HEK293T (cell line): ENCODE data around the gene LINGO4.

Experiments
- CTCF ChIA-PET: fragments of 350-600 bp; formaldehyde crosslinking; extraction: SDS; loops from one replicate; lab custom pipeline; 2021; ENCODE audit warnings: antibody characterized with exemption, inconsistent platforms; lab: Yijun Ruan, JAX
- POLR2A ChIA-PET: fragments of 350-600 bp; formaldehyde crosslinking; extraction: SDS; loops from one replicate; lab custom pipeline; 2020; ENCODE audit warnings: antibody characterized with exemption, inconsistent platforms; lab: Yijun Ruan, JAX
- DNase-seq: peaks from one replicate; pipeline ENCODE4 v3.0.0; 2012; ENCODE audit warnings: mixed read lengths; ENCODE audit errors: extremely low spot score
- ARNT ChIP-seq: fragments of 450-650 bp; IDR thresholded peaks from 2 replicates; pipeline ENCODE4 v1.6.1; 2017; ENCODE audit warnings: mild to moderate bottlenecking
- BHLHE40 ChIP-seq: fragments of 450-650 bp; IDR thresholded peaks from 2 replicates; pipeline ENCODE4 v1.6.1; 2016; ENCODE audit warnings: mild to moderate bottlenecking, moderate library complexity, borderline replicate concordance
- CTBP1 ChIP-seq: fragments of 450-650 bp; IDR thresholded peaks from 2 replicates; pipeline ENCODE4 v1.6.1; 2016; ENCODE audit warnings: borderline replicate concordance
- ELF4 ChIP-seq: fragments of 450-650 bp; IDR thresholded peaks from 2 replicates; pipeline ENCODE4 v1.6.1; 2017; ENCODE audit warnings: antibody characterized with exemption
- FOXA1 ChIP-seq: fragments of 450-650 bp; IDR thresholded peaks from 2 replicates; pipeline ENCODE4 v1.6.1; 2016; ENCODE audit warnings: mild to moderate bottlenecking
- FOXK2 ChIP-seq: fragments of 450-650 bp; IDR thresholded peaks from 2 replicates; pipeline ENCODE4 v1.6.1; 2016; ENCODE audit warnings: mild to moderate bottlenecking
- FOXM1 ChIP-seq: fragments of 450-650 bp; IDR thresholded peaks from 2 replicates; pipeline ENCODE4 v1.6.1; 2017; ENCODE audit warnings: mild to moderate bottlenecking, borderline replicate concordance
- HDGF ChIP-seq: fragments of 450-650 bp; IDR thresholded peaks from 2 replicates; pipeline ENCODE4 v1.6.1; 2017; ENCODE audit warnings: antibody characterized with exemption, borderline replicate concordance
- L3MBTL2 ChIP-seq: fragments of 450-650 bp; conservative IDR thresholded peaks from 2 replicates; pipeline ENCODE4 v1.6.1; 2016; ENCODE audit warnings: mild to moderate bottlenecking
- LEF1 ChIP-seq: fragments of 450-650 bp; IDR thresholded peaks from 2 replicates; pipeline ENCODE4 v1.6.1; 2017; ENCODE audit warnings: mild to moderate bottlenecking, borderline replicate concordance
- NFRKB ChIP-seq: fragments of 450-650 bp; IDR thresholded peaks from 2 replicates; pipeline ENCODE4 v1.6.1; 2016; ENCODE audit warnings: mild to moderate bottlenecking, moderate library complexity
- SP1 ChIP-seq: fragments of 450-650 bp; IDR thresholded peaks from 2 replicates; pipeline ENCODE4 v1.6.1; 2017
- SUZ12 ChIP-seq: fragments of 450-650 bp; IDR thresholded peaks from 2 replicates; pipeline ENCODE4 v1.6.1; 2016; ENCODE audit warnings: mild to moderate bottlenecking
- TARDBP ChIP-seq: fragments of 450-650 bp; IDR thresholded peaks from 2 replicates; pipeline ENCODE4 v1.6.1; 2016
- ZNF384 ChIP-seq: fragments of 450-650 bp; IDR thresholded peaks from 2 replicates; pipeline ENCODE4 v1.6.1; 2016
- TF ChIP-seq, protein P1 (sequence below): fragments of 450-650 bp; IDR thresholded peaks from 2 replicates; pipeline ENCODE4 v1.6.1; 2016

LINGO4 gene

DNA sequence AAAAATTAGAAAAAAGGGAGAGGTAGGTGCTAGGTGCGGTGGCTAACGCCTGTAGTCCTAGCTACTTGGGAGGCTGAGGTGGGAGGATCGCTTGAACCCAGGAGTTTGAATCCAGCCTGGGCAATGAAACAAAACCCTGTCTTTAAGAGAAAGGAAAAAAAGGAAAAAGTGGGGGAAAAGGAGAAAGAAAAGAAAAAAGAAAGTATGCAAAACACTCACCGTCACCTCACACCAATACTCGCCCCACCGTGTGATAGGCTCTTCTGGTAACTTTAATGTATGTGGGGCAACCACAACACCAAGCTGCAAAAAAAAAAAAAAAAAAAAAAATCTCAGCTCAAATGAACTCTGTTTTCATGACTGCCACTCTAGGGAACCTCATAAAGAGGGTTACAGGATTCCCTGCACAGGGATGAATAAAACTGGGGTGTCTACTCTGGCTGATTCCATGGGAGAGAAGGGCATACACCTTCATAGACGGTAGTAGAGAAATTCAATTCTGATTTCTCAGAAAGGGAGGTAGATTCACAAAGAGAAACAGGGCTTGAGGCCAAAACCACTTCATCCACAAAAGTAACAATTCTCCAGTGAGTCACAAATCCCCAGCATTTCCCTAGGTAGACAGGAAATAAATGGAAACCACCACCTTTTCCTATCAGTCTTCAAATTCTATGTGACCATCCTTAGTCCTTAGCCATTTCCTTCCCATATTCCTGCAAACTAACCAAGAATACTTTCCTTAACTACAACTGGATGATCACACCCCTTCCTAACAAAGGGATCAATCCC lies 44.4 kb downstream of the LINGO4 start:
- CTCF ChIA-PET: interaction anchor here (0.7 to 1.0 kb wide), 2 partner anchors 67 to 420 kb away, joined by 3 to 4 read pairs; no protein-coding TSS in a partner anchor
- TF ChIP-seq, protein P1, sequence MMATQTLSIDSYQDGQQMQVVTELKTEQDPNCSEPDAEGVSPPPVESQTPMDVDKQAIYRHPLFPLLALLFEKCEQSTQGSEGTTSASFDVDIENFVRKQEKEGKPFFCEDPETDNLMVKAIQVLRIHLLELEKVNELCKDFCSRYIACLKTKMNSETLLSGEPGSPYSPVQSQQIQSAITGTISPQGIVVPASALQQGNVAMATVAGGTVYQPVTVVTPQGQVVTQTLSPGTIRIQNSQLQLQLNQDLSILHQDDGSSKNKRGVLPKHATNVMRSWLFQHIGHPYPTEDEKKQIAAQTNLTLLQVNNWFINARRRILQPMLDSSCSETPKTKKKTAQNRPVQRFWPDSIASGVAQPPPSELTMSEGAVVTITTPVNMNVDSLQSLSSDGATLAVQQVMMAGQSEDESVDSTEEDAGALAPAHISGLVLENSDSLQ: no peak
- no peak for TF ChIP-seq FOXK2
- POLR2A ChIA-PET: no interaction called here
- DNase-seq: no peak

DNA sequence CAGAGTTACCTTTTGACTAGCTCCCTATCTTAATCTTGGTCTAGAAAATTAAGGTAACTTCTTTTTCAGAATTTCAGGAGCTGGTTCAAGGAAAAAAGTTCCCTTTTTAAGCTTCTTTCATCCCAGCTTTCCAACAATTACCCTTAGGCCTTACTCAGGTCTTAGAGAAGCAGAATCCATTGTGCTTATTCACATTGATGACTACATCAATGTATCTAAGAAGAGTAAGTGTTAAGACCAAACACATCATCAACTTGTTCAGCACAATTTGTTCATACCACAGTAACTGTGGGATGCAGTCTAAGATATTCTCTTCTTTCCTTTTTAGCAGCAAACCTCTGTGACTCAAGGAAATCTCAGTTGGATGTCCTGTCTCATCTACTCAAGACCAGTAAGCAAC lies 46.0 kb downstream of the LINGO4 start:
- CTCF ChIA-PET: interaction anchor here (0.7 kb wide), 1 partner anchor 15 kb away, joined by 4 read pairs; no protein-coding TSS in a partner anchor
- TF ChIP-seq SP1: no peak
- TF ChIP-seq CTBP1: no peak
- TF ChIP-seq L3MBTL2: no peak
- TF ChIP-seq ZNF384: no peak
- no peak for TF ChIP-seq FOXA1
- TF ChIP-seq, protein P1: no peak
- no peak for TF ChIP-seq NFRKB
- TF ChIP-seq ARNT: no peak
- no peak for TF ChIP-seq HDGF
- no peak for TF ChIP-seq FOXK2
- no peak for DNase-seq
- POLR2A ChIA-PET: interaction anchor here (0.6 kb wide), 1 partner anchor 42 kb away, joined by 3 read pairs; no protein-coding TSS in a partner anchor

DNA sequence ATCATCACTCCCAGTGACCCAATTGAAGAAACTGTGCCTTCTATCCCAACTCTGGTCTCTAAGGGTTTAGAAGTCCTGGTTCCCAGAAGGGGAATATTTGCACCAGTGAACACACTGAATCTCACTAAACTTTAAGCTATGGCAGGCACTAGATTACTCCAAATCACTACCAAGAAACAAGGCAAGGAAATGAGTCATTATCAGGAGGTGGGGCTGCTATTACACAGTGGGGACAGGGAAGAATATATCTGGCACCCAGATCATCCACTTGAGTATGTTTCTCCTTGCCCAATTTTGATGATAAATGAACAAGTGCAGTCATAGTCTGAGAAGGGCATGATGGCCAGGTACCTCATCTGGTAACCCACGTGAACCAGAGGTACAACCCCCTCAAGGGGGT lies 48.9 kb downstream of the LINGO4 start:
- CTCF ChIA-PET: no interaction called here
- POLR2A ChIA-PET: no interaction called here
- DNase-seq: no peak
- TF ChIP-seq FOXA1: no peak
- no peak for TF ChIP-seq CTBP1
- no peak for TF ChIP-seq FOXM1
- TF ChIP-seq SP1: no peak
- TF ChIP-seq FOXK2: no peak
- no peak for TF ChIP-seq ARNT
- TF ChIP-seq BHLHE40: no peak
- TF ChIP-seq, protein P1: no peak
- TF ChIP-seq HDGF: no peak
- no peak for TF ChIP-seq NFRKB
- TF ChIP-seq TARDBP: no peak
- TF ChIP-seq ELF4: no peak
- TF ChIP-seq ZNF384: no peak
- no peak for TF ChIP-seq L3MBTL2
- TF ChIP-seq SUZ12: no peak
- no peak for TF ChIP-seq LEF1
